Suppressor macrophage treated with lipopolysaccharide for 4 hours (primary cell): Measurements from ENCODE around the gene ZNF717.
"Not testable (repeated sequence)": the region's sequence is repeated elsewhere in the genome, so short reads cannot be mapped to it uniquely, and the experiment has no call there.

Source experiments
- DNase-seq: peaks from one replicate; pipeline ENCODE4 v3.0.0-alpha.2; 2020

The ZNF717 gene

GRCh38 chr3:75785081-75785755 lies at the start of gene ZNF717:
Gene ZNF717, minus strand, starts transcription at chr3:75785549. Its CDS starts 2,187 bp downstream, at chr3:75783362.
- peak; percentile 87 for DNase-seq

- DNase-seq: not testable (repeated sequence)
Measured at GRCh38 chr3:75831076-75831475, 45.7 kb upstream of the ZNF717 start.

GRCh38 chr3:75818019-75818418 lies 32.7 kb upstream of the ZNF717 start:
- not testable (repeated sequence) for DNase-seq

GRCh38 chr3:75816287-75817180 lies 31.2 kb upstream of the ZNF717 start:
- not testable (repeated sequence) for DNase-seq

GRCh38 chr3:75814797-75815196 lies 29.4 kb upstream of the ZNF717 start:
- no peak for DNase-seq

GRCh38 chr3:75782506-75782905 lies 2.8 kb downstream of the ZNF717 start:
- DNase-seq: no peak

GRCh38 chr3:75781079-75781745 lies 4.1 kb downstream of the ZNF717 start:
- DNase-seq: peak; percentile 27

- DNase-seq: not testable (repeated sequence)
Measured at GRCh38 chr3:75777742-75778141, 7.6 kb downstream of the ZNF717 start.

GRCh38 chr3:75771631-75772030 lies 13.7 kb downstream of the ZNF717 start:
- DNase-seq: not testable (repeated sequence)

- no peak for DNase-seq
Measured at GRCh38 chr3:75768303-75769017, 16.9 kb downstream of the ZNF717 start.

- peak; percentile 0 for DNase-seq
Measured at GRCh38 chr3:75737831-75738493, 47.4 kb downstream of the ZNF717 start.

- DNase-seq: no peak
Measured at GRCh38 chr3:75727985-75728384, 57.4 kb downstream of the ZNF717 start.

- DNase-seq: no peak
Measured at GRCh38 chr3:75692061-75692460, 93.3 kb downstream of the ZNF717 start.

GRCh38 chr3:75687323-75687722 lies 98.0 kb downstream of the ZNF717 start:
- no peak for DNase-seq
